ENCODE data around the gene SEC31A. TPM values are rescaled to one million over a fixed set of nuclear protein-coding genes. Genes with fewer than 3 reads are reported as not detected.

SEC31A gene
- total and polyA plus RNA-seq, 2 experiments from 2014 or later, result 91.0 to 98.8 TPM

DNA sequence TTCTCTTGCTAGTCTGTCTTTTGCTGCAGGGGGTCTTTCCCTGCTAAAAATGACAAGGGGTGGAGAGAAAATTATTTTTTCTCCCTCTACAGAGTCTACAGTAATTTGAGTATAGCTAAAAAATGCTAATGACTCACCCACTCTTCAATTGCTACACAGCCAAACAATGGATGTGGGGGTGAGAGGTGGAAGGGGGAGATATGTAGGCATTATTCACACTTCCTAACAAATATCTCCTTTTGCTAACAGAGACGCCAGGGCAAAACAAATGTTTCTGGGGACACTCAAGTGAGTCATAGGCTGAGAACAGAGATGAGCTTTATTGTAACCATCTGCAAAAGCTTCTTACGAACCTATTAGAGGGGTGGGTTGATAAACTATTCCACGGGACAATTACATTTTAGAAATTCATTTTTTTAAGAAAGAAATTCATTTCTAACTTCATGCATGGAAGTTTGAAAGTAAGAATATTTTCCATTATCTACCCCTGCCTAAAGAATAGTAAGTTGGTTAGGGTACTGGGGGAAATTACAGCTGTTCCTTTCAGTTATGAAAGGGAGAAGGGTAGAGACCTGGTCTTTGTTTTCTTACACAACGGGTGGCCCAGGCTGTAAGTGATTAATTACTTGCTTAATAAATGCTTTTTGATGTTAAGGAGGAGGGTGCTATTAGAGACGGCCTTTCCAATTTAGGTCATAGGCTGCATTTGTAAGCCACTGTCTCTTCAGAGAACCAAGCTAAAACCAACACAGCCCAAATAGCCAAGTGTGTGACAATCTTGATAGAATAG lies 105.1 kb downstream of the SEC31A start:
- 0 out of 2 replicates have a peak overlapping the region, but pooled peaks have one; percentile 22 for H3K4me2 ChIP-seq
- peaks cover 100% of the 10 kb centered on the region for H3K27me3 ChIP-seq (ENCODE audit: insufficient read depth)
- H3K36me3 Mint-ChIP-seq (ENCODE audit: low read depth), result no peaks in the 10 kb centered on the region; the same call in 2 of the 3 replicates
- peaks cover 13% of the 10 kb centered on the region for H4K20me1 ChIP-seq (replicated peaks; ENCODE audit: insufficient read depth)
- no peak overlapping the region for H3K27ac Mint-ChIP-seq
- H3K9me3 Mint-ChIP-seq, result no peaks in the 10 kb centered on the region; the same call in 1 of the 3 replicates
- no peak overlapping the region for H2AFZ ChIP-seq
- H3K27me3 Mint-ChIP-seq (ENCODE audit: insufficient read depth, low read depth, poor library complexity), result peaks cover 96% of the 10 kb centered on the region
- peaks cover 31% of the 10 kb centered on the region for H3K4me1 Mint-ChIP-seq
- TF ChIP-seq ZNF462 (CRISPR knock-in tag; IDR thresholded peaks at IDR 0.05) (no peak), EZH2 (IDR thresholded peaks at IDR 0.05; ENCODE audit: low read depth, unreplicated experiment) (no peak), NANOG (IDR thresholded peaks at IDR 0.05; ENCODE audit: borderline replicate concordance) (0 out of 2 replicates have a peak, but pooled peaks have one; percentile 28), POLR2AphosphoS5 (IDR thresholded peaks at IDR 0.05; ENCODE audit: low read depth) (peak; percentile 66), ZNF114 (CRISPR knock-in tag; IDR thresholded peaks at IDR 0.05) (no peak), JUNB (IDR thresholded peaks at IDR 0.05; ENCODE audit: unreplicated experiment) (no peak)
- TF ChIP-seq, protein P1, sequence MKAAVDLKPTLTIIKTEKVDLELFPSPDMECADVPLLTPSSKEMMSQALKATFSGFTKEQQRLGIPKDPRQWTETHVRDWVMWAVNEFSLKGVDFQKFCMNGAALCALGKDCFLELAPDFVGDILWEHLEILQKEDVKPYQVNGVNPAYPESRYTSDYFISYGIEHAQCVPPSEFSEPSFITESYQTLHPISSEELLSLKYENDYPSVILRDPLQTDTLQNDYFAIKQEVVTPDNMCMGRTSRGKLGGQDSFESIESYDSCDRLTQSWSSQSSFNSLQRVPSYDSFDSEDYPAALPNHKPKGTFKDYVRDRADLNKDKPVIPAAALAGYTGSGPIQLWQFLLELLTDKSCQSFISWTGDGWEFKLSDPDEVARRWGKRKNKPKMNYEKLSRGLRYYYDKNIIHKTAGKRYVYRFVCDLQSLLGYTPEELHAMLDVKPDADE (IDR thresholded peaks at IDR 0.05), result no peak
- no peaks in the 10 kb centered on the region for H3K36me3 ChIP-seq (ENCODE audit: insufficient read depth)
- H3K79me2 ChIP-seq (replicated peaks; ENCODE audit: insufficient read depth), result no peaks in the 10 kb centered on the region
- ATAC-seq, result peak; percentile 25; the same call in 2 of the 3 replicates
- H3K9me2 ChIP-seq (ENCODE audit: insufficient read depth), result no peaks in the 10 kb centered on the region
- H3K4me3 ChIP-seq, result 0 out of 2 replicates have a peak overlapping the region, but pooled peaks have one; percentile 7
- H3K4me1 ChIP-seq (ENCODE audit: insufficient read depth), result peaks cover 35% of the 10 kb centered on the region
- no peak overlapping the region for H3K27ac ChIP-seq (ENCODE audit: low read depth)
- DNase-seq (ENCODE audit: low spot score), result peak; percentile 63
- no peak overlapping the region for H3K4me3 Mint-ChIP-seq
- H3F3A ChIP-seq (replicated peaks; ENCODE audit: low read depth), result no peaks in the 10 kb centered on the region

All from GM23338 (cell line).